Dedifferentiated amniotic fluid mesenchymal stem cell (primary cell): Measurements from ENCODE around the gene NEURL1.
"Not testable (repeated sequence)": the region's sequence is repeated elsewhere in the genome, so short reads cannot be mapped to it uniquely, and the experiment has no call there.

Experiments
- DNase-seq: peaks from one replicate; pipeline ENCODE4 v3.0.0-alpha.2; 2016; ENCODE audit errors: extremely low spot score

NEURL1 gene

GRCh38 chr10:103584216-103585010 lies 90.9 kb downstream of the NEURL1 start:
- DNase-seq: no peak

DNA sequence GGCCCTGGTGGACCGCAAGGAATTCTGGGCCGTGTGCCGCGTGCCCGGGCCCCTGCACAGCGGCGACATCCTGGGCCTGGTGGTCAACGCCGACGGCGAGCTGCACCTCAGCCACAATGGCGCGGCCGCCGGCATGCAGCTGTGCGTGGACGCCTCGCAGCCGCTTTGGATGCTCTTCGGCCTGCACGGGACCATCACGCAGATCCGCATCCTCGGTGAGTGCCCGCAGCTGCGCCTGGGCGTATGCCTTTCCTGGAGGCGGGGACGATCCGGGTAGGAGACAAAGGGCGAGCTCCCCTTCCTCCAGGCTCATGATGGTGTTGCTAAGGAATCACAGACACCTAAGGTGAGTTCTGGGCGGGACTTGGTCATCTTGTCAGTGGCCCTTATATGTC lies 91.5 kb downstream of the NEURL1 start:
- DNase-seq: no peak

GRCh38 chr10:103587073-103587472 lies 93.6 kb downstream of the NEURL1 start:
- DNase-seq: no peak

- DNase-seq: no peak
Measured at GRCh38 chr10:103589074-103589630, 95.6 kb downstream of the NEURL1 start.

- DNase-seq: no peak
Measured at GRCh38 chr10:103590060-103590459, 96.6 kb downstream of the NEURL1 start.

DNA sequence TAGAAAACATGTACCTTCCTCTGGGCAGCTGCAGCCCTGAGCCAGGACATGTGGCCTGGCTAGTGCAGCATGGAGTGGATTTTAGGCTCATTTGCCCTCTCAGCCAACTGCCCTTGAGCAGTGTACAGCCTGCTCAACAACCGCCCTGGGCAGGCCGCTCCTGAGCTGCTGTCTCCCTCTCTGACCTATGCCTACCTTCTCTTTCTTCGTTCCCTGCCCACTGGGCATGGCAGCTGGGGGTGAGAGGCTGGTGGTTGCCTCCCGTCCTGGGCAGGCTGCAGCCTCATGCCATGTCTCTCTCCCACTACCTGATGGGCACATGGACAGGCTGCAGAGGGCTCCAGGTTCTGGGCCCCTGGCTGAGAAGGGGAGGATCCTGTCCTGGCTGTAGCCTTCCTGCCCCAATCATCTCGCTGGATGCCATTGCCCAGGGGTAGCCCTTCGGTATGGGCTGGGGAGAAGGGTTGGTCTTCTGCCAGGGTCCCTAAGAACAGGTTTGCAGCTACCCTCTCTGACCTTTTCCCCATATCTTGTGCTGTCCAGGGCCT lies 97.3 kb downstream of the NEURL1 start:
- DNase-seq: no peak

- DNase-seq: no peak
Measured at GRCh38 chr10:103592186-103593021, 98.9 kb downstream of the NEURL1 start.

- no peak for DNase-seq
Measured at GRCh38 chr10:103593022-103593570, 99.6 kb downstream of the NEURL1 start.

DNA sequence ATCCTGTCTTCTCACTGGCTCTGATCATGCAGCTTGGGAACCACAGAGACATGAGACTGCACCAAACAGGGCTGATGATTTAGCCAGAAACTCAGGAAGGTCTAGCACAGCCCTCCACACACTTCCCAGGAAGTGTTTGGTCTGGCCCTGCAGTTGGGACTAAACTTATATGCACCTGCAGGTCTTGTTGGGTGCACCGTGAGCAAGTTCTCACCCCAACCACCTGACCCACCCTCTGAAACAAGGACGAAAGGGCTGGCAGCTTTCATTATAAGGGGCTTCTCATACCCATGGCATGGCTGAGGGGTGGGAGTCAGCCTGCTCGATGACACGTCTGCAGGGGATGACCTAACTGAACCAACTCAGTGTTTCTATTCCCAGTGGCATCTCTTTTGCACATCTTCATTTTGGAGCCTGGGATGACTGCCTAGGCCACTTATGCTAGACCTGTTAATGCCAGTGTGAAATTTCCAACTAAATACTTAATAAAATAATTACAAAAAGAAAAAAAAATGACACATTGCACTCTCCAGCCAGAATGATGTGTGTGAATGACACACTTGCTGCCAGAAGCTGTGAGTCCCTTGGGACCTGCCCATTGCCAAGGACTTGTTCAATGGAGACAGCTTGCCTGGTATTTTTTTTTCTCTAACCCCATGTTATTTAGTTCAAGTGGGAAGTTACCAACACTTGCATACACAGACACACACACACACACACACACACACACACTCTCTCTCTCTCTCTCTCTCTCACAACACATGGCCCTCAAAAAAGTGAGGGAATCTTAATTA lies 102.6 kb downstream of the NEURL1 start:
- DNase-seq: no peak

DNA sequence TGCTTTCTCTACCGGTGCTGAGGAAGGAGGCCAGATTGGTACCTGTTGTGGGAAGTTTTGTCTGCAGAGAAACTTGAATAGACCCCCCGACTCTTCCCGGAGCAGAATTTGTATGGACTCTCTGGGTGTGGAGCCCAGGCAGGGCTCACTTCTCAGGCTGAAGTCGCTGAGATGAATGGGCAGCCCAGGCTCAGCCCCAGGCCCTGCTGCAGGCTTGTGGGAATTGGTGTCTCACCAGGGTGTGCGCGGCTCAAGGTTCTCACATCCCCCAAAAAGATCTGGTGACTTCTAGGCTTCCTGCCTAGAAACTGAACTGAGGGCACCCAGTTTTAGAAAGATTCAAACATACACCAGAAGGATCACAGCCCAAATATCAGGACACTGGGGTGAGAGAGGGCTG lies 103.5 kb downstream of the NEURL1 start:
- DNase-seq: no peak

DNA sequence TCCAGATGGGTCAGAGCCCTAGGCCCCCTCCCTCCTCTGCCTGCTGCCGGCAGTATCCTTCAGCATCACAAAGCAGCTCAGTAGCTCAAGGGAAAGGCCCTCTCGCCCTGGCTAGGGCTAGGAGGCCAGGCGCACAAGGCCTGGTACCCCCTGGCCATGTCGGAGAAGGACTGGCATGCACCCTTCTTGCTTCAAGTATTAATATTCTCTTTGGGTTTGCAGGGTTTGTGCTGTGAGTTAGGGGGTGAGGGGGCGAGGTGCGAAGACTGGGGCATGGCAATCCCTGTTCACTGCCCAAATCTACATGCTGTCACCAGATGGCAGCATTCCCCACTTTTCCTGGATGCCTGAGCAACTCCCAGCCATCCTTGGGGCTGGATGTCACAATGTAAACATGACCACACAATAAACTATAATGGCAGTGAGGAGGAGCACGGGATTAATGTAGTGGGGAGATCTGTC lies 105.2 kb downstream of the NEURL1 start:
- DNase-seq: peak; percentile 67

DNA sequence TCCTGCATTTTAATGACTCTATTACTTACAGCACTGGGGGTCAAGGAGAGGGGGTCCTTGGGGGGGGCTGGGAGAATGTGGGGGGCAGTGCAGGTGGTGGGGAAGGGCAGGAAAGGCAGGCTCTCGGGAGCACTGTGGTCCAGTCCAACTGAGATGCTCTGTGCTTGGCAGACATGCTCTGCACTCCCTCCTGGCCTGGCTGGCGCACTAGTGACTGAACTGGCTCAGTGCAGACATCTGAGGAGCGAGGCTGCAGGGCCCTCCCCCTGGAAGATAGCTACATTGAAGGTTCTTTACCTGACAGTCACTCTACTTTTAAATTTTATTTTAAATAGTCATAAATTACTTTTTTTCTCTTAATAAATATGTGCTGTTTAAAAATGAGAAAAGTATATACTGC lies 105.7 kb downstream of the NEURL1 start:
- no peak for DNase-seq

DNA sequence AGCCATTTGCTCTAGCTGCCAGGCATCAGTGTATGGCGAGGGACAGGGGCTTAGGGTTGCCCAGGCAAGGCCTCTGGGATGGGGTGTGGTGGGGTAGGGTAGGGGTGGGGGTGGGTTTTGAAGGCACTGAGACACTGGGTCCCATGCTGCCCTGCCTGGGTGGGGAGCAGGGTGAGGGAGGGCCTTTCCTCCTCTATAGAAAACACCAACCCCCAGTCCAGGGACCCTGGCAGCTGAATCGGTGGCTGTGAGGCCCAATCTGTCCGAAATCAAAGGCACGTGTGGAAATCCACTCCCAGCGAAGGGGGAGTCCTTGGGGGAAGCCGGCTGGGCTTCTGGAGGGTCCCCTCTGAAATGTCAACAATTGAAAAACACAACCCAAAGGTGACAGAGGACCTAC lies 106.4 kb downstream of the NEURL1 start:
- DNase-seq: no peak

DNA sequence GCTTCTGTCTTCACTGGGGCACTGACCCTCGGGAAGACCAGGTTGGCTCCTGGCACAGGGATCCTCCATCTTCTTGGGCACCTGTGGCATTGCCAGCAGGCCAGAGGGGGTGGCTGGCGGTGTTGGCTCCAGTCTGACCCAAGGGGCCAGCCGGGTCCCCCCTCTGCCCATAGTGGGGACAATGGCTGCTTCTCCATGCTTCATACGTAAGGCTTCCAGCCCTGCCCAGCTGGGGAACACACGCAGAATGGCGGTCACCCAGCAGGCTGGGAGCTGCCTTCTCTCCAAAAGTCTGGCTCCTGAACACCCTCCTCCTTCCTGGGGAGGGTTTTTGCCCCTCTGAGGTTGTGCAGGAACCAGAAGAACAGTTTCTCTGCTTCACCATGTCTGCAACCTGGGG lies 106.8 kb downstream of the NEURL1 start:
- no peak for DNase-seq

DNA sequence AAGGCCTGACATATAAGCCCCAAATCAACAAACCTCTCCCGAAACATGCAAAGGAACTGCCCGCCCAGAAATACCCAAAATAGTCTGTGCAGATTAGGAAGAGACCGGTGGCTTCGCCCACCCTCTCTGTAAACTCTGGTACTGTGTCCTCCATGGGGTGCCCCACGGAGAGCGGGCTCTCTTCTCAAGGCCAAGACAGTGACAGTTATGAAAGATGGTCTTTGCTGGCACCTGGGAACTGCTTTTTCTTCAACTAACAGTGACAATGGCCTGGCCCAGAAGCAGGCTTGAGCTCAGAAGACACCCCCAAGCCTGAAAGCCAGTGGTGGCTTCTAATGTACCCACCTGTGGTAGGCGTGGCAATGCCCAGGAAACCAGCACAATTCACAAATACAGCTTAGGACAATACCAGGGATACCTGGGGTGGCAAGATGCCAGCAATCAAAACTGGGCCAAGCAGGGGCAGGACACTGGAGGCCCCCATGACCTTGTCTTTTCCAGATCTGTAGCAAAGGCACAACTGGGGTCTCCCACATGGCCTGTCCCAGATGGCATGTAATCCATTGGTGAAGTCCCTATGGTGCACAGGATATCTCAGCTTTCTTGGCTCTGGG lies 107.6 kb downstream of the NEURL1 start:
- DNase-seq: no peak

DNA sequence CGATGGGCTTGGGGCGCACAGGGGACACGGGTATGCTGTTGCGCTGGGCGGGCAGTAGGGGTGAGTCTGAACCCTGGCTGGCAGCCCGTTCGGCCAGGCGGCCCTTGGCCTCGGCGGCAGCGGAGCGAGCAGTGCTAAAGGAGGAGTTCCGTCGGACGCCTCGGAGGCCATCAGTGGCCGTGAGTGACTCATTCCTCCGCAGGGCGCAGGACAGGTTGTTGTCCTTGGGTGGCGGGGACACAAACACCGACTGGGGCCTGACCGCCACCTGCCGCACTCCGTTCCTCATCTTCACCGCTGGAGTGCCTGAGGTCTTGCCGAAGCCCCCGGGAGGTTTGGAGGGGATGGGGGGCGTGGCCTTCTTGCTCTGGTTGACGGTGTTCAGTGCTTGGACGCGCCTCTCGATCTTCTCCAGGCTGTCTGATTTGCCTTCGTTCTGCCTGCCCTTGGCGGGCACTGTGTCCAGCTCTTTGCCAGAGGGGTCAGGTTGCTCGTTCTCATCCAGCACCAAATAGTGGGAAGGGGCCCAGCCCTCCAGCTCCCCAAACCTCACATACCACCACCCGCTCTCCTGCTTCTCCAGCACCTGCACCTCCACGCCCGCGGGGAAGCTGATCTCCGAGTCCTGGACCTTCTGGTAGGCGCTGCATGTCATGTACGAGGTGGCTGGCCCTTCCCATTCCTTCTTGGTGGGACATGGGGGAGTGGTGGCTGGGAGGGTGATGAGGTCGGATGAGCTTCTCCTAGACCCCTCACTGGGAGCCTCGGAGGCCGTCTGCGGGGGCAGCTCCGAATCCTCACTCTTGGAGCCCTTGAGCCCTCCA lies 108.7 kb downstream of the NEURL1 start:
- no peak for DNase-seq

DNA sequence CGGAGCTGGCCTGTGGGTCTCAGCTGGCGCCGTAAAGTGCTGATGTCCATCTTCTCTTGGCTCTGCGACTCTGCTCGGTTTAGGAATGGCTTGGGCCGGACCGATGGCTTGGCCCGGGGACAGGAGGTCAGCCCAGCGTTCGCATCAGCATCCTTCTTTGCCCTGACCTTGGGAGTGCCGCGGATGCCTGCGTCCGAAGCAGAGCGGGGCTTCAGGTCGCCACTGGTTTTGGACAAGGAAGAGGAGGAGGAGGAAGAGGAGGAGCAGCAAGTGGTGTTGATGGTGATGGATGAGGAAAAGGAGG lies 109.3 kb downstream of the NEURL1 start:
- no peak for DNase-seq

GRCh38 chr10:103603382-103603781 lies 109.9 kb downstream of the NEURL1 start:
- DNase-seq: no peak

GRCh38 chr10:103605359-103606096 lies 112.0 kb downstream of the NEURL1 start:
- DNase-seq: peak; percentile 23

DNA sequence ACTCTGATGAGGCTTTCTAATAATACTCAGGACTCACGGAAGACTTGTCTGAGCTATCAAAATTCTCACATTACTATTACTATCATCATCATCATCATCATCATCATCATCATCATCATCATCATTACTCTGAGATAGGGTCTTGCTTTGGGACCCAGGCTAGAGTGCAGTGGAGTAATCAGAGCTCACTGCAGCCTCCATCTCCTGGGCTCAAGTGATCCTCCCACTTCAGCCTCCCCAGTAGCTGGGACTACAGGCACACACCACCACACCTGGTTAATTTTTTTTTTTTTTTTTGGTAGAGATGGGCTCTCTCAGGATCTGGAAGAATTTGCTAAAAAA lies 112.6 kb downstream of the NEURL1 start:
- not testable (repeated sequence) for DNase-seq
